B cell (primary cell): ENCODE data around the gene DNAH10.

Source experiments
- EZH2 ChIP-seq: IDR thresholded peaks from 2 replicates; pipeline ENCODE4 v1.6.1; 2012; ENCODE audit warnings: borderline replicate concordance, low read depth, mild to moderate bottlenecking, moderate library complexity, low read length; ENCODE audit not compliant: insufficient read depth, poor library complexity, severe bottlenecking
- TF ChIP-seq, protein P1 (sequence below): fragments of 200-600 bp; IDR thresholded peaks from one replicate; pipeline ENCODE4 v1.8.0; 2022; ENCODE audit warnings: antibody characterized with exemption, mild to moderate bottlenecking

DNA sequence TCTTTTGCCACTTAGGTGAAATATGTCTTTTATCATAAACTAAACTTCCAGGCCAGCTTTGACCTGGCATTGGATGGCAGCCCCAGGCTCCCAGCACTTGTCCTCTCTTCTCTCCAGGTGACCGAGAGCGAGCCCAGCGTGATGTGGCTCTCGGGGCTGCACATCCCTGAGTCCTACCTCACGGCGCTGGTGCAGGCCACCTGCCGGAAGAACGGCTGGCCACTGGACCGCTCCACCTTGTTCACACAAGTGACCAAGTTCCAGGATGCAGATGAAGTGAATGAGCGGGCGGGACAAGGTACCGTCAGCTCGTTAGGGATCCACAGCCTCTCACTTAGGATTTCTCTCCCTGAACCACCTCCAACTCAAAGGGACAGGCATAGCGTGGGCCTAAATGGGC lies 171.1 kb downstream of the DNAH10 start:
- no peak for TF ChIP-seq EZH2
- TF ChIP-seq, protein P1, sequence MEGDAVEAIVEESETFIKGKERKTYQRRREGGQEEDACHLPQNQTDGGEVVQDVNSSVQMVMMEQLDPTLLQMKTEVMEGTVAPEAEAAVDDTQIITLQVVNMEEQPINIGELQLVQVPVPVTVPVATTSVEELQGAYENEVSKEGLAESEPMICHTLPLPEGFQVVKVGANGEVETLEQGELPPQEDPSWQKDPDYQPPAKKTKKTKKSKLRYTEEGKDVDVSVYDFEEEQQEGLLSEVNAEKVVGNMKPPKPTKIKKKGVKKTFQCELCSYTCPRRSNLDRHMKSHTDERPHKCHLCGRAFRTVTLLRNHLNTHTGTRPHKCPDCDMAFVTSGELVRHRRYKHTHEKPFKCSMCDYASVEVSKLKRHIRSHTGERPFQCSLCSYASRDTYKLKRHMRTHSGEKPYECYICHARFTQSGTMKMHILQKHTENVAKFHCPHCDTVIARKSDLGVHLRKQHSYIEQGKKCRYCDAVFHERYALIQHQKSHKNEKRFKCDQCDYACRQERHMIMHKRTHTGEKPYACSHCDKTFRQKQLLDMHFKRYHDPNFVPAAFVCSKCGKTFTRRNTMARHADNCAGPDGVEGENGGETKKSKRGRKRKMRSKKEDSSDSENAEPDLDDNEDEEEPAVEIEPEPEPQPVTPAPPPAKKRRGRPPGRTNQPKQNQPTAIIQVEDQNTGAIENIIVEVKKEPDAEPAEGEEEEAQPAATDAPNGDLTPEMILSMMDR, result no peak
